Urothelium cell line (cell line): ENCODE results near the gene CLRN3.

Experiments used
- DNase-seq: peaks from one replicate; pipeline ENCODE4 v3.0.0; 2011; ENCODE audit warnings: low spot score, mixed read lengths
- FAIRE-seq: peaks from 2 replicates; lab custom pipeline; 2011; peaks lifted over from hg19 to GRCh38; lab: Jason Lieb, UNC

CLRN3 gene

DNA sequence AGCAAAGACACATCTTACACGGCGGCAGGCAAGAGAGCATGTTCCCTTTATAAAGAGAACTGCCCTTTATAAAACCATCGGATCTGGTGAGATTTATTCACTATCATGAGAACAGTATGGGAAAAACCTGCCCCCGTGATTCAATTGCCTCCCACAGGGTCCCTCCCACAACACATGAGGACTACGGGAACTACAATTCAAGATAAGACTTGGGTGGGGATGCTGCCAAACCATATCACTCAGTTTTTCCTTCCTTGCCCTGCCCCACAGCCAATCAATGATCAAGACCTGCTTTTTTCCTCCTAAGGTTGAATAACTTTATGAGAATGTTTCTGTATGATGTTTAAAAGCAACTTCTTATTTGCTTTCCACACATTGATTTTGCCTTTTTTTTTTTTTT, 11.0 kb upstream of the CLRN3 start:
- DNase-seq (no peak), FAIRE-seq (no peak)

DNA sequence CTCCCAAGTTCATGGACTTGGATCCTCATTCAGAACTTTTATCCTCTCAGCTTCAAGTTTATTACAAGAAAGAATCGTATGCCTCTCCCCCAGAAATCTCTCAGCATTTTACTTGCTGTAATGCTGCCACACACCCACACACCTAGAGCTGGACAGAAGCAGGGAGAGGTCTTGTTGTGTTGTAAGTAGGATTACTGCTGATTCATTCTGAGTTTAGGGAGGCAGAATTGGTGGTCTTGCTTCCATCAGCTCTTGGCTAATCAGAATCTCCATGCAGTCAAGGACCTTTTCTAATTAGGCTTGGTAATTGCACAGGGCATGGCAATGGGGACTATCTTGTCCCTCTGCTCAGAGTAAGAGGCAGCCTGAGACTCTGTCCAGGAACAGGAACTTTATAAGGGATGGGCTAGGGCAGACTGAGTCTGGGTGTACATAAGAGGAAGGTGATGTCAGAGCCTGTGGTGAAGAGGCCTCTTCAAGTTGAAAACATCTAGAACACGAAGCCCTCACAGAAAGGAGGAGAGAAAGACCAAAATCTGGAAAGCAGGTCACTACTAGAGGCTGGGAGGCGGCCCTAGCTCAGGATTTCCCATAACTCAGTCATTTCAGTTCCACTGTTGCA, 7.1 kb upstream of the CLRN3 start:
- FAIRE-seq (no peak), DNase-seq (no peak)

DNA sequence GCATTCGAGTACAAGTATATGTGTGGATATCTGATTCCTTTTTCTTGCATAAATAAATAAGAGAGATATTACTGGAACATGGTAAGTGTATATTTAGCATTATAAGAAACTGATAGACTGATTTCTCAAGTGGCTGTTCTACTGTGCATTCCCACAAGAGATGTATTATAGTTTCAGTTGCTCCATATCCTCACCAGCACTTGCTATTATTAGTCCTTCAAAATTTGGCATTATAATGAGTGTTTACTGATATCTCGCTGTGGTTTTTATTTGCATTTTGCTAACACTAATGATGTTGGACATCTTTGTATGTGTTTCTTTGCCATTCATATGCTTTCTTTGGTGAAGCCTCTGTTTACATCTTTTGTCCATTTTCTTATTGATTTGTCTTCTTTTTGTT, 4.4 kb upstream of the CLRN3 start:
- FAIRE-seq (no peak), DNase-seq (no peak)

DNA sequence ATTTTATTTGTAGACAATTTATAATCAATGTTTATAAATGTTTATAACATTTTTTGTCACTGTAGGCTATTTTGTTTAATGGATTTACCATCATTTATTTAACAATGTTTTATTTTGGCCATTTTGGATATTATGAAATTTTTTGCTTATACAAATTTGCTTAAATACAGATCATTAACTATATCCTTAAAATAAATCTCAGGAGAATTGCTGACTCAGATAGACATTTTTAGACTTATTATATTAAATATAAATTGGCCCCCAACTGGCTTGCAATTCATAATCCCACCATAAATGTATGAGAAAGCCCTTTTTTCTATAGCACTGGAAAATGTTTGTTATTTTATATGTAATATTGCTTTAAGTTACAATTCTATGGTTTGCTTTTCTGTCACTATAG, 3.8 kb upstream of the CLRN3 start:
- DNase-seq (no peak), FAIRE-seq (no peak)

DNA sequence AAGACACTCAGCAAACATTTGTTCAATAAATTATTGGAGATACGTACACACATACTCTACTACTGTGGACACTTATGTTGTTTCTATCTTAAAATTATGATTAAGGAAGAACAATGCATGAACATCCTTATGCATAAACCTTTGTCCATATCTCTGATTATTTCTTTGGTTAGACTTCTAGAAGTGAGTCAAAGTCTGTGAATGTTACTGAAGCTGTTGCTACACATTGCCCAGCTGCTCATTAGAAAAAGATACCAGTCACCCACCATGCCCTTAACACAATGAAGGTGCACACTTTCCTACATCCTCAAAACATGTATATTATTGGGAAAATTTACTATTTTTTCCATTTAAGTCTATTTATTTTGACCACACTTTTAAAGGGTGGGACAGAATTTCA, 1.4 kb upstream of the CLRN3 start:
- FAIRE-seq (no peak), DNase-seq (no peak)

DNA sequence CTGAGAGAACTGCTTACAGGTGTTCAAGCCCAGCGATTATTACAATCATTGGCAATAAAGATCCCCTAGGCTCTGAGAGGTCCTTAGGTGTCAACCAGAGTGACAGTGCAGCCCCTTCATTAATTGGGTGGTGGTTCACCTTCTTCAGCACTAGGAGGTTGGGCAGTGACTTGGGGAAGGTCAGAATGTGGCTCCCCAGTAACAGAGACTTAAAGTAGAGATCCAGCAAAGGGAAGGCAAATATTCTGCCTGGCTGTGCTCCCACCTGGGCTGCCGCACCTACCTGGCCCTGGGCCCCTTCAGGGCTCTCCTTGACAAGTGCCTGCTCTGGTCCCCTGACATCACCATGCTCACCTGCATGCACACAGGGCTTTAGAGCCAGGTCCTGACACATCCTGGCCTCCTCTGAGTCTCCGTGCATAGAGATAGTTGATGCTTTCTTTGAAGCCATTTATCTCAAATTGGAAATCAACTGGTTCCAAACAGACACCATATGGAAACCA, 1.9 kb downstream of the CLRN3 start:
- no peak for DNase-seq
- FAIRE-seq = no peak

DNA sequence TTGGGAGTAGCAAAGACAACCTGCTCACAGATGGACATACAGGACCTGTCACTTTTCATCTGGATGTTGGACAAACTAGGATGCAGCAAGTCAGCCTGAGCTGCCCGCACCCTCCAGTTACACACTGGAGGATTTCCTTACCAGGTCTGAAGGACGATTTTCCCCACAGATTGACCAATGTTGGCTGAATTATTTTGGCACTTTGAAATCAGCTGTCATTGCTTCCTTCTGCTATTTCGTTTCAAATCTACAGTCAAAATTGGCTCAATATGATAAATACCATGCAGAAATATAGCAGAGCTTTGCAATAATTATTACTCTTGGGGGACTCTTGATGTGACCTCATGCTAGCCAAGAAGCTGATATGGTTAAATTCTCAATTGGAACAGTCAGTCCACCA, 2.5 kb downstream of the CLRN3 start:
- no peak for DNase-seq
- no peak for FAIRE-seq

DNA sequence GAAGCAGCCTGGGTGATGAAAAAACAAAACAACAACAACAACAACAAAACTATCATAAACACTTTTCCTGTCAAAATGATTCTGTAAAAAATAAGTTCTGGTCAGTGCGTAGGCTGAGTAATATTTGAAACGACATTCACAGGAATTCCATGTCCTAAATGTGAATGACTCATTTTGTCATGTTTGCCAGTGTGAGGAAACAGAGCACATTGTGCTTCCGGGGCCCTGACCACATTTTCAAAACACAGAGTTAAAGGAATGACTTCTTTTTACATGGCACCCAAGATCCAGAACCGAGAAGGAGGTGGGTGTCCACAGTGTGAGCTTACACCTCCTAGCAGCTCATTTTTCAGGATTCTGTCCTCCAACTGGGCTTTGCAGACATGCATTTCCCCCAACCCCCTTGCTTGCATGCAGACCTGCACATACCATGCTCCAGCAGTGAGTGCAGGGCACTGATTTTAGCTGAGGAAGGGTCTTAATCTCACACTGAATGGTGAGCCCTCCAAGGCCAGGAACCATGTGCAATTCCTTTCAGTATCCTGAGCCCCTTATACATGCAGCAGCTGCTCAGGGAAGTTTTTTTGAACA, 3.0 kb downstream of the CLRN3 start:
- no peak for FAIRE-seq
- DNase-seq = peak; percentile 53

DNA sequence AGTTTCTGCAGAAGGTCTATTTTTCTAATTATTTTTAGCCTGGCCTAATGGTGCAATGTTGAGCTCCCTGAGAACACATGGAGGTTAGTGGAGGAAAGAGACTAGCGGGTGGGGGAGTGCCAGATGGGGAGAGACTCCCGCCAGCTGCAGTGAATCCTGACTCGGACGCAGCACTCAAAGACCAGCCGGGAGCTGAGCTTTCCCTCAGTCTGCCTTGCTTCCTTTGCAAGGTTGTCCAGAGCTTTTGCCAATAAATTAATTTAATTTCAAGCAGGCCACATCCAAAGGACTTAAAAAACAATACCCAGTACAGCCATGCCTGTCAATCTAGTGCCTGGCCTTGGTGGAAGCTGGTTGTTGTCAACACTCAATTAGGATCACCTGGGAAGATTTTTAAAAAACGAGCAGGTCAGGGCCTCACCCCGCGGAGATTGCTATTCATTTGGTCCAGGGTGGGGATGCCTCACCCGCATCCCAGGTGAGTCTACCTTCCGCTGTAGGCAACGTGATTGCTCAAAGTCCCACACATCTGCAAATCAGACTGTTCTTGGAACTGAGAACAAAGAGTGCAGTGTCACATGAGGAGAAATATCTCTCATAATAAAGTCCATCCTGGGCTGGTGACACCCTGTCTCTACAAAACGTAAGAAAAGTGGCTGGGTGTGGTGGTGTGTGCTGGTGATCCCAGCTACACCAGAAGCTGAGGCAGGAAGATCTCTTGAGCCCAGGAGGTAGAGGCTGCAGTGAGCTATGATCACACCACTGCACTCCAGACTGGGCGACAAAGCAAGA, 4.0 kb downstream of the CLRN3 start:
- FAIRE-seq (no peak), DNase-seq (no peak)

DNA sequence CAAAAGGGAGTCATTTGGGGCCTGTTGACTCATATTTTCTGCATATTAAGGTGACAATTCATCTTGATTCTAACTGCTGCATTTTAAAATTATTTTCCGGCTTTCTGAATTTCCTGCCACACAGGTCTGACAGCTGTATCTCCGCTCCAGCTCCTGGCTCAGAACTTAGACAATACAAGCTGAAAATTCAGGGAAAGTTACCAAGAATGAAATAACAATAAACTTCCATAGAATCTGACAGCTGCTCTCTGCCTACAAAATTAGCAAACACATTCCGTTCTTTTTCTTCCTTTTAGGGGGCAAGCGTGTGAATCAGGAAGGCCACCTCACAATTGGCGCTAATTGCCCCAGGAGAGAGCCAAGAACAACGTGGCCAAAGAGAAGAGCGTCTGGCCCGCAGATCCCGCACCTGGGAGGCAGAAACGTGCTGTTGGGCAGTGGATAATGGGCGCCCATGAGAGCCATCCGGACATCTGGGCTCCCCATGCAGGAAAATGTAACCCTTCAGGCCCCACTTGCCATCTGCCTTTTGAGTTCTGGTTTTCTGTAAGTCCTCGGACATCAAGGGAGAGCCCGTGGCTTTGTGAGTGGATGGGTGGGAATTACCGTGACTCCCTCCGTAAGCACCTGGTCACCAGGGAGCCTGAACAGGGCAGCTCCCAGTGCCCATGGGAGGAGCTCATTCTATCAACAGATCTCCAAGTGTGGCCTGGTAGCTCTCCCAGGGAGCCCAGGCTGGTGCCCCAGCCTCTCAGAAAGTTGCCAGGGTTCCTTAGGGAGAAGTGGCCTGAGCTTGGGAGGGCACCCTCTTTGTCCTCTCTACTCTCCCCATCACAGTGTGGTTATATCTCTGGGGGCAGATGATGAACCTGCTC, 5.0 kb downstream of the CLRN3 start:
- DNase-seq = no peak

DNA sequence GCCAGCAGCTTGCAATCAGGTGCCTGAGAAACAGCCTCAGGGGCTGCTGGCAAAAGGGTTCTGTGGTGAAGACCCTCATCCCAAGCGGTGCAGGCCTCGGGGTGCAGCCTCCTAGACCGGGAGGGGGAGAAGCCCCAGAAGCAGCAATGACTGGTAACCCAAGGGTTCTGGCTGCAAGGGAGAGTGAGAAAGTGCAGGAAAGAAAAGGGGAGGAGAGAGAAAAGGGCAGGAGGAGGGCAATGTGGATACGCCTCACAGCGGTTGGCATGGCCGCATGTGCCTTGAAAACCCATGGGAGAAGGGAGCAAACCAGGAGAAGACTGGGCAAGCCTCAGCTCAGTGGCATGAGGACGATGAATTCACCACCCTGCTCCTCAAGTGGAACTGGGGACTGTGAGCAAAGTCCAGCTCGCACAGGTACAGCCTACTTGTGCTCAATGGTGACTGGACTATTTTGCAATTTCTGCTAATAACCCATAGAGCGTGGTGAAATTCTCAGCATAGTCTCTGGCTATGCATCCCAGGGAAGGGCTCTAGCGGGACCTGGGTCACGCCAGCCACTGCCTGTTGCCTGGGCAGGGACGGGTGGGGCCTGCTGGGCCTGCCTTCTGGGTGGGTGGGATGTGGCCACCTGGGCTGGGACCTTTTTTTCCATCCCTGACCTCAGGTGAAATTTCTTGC, 6.2 kb downstream of the CLRN3 start:
- FAIRE-seq (no peak), DNase-seq (no peak)

More for the DNA sequence above, 5.0 kb downstream of the CLRN3 start:
- FAIRE-seq = no peak

DNA sequence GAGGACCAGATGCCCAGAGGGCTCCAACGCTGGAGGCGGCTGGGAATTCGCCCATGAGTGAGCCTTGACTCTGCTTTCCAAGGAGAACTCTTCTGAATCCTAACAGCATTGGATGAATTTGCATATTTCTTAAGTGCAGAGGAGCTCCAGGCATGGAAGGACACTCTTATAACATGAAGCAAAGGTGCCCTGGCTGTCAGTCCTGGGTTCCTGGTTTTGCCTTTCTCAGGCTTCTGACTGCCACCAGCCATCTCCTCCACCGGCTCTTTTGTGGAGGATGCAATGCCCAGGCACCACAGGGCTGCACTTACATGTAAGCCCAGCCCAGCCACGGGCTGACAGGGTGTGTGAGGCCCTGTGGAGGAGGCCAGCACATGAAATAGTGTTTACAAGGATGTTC, 8.2 kb downstream of the CLRN3 start:
- DNase-seq (no peak), FAIRE-seq (no peak)

DNA sequence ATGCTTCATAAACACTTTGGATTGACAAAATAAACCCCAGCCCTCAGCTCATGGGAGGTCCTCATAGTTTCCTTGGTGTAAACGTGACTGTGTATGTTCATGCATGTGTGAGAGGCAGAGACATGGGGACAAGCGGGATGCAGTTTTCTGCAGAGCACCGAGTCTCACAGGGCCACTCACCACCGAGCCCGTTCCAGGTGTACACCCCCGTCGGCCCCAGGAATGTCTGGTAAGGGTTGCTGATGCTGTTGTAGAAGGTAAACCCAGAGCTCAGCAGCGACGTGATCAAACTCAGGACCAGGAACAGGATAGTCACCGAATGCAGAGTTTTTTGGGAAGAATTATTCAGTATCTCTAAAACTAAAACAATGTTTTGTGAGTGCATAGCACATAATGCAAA, 9.2 kb downstream of the CLRN3 start:
- no peak for FAIRE-seq
- no peak for DNase-seq

DNA sequence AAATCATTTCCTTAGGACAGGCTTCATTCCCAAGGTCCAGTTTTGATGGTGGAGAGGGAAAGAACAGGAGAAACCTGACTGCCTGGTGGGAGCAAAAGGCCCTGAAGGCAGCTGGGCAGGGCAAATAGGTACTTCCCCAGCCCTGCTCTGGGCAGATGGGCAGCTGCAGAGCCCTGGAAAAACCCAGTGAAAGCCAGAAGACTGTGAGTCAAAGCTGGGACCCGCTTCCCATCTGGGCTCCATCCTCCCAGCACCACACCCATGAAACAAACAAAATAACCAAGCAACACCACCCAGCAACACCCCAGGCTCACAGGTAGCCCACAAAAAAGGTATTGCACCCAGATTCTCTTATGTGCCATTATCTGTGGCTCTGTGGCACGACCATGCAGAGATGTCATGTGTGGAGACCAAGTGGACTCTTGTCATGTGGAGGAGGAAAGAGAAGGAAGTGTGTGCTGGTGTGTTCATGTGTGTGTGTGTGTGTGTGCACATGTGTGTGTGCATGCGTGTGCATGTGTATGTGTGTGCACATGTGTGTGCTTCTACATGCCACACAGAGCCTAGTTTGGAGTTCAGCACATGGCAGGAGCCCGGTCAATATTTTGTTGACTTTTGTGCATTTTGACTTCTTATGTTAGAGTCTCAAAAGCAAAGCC, 9.8 kb downstream of the CLRN3 start:
- no peak for DNase-seq
- no peak for FAIRE-seq

DNA sequence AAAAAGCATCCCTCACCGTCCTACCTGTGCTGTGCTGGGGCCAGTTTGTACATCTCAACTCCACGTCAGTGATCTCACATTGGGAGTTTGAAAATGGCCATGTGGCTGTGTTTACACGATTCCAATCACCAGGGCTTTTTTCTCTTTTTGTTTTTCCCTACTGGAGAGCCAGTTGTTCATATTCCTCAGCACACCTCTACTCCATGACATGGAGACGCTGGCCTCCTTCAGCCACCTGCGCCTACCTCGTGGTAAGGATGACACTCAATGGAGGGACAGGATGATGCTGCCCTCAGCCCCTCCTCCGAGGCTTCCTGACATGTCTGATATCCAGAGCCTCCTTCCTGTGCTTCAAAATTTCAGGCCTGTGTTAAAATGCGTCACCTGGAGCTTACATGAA, 10.3 kb downstream of the CLRN3 start:
- DNase-seq (no peak), FAIRE-seq (no peak)

DNA sequence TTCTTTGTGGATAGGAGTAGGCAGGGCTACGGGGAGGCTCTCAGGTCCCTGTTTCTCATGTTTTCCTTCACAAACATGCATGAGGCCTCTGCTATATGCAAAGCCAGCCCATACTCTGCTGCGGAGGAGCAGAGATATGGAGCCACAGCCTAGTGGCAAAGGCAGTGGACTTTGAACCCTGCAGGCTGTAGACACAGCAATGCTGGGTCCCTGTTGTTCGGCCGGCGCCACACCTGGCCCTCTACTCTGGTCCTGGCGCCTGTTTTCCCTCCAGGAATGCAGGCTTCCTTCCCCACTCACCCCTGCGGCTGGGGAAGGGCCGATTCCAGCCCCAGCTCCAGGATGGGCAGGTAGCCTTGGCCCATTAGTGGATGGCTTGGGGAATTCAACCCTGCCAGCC, 11.5 kb downstream of the CLRN3 start:
- DNase-seq (no peak), FAIRE-seq (no peak)

DNA sequence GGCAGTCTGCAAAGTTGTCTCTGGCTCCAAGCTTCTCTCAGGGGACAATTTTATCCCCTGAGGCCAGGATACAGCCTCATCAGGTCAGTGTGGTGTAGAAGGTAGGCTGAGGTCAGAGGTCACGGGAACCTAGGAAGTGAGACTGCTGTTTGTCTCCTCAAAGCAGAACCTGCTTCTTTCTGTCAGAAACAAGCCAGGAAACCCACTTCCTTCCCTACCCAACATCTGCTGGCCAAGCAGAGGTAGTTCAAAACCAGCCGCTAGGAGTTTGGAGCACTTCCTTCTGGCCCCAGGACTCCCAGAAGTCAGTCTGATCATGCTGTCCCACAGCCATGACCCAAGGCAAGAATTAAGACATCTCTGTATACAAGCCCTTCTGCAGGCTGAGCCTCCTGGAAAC, 12.2 kb downstream of the CLRN3 start:
- FAIRE-seq (no peak), DNase-seq (no peak)

DNA sequence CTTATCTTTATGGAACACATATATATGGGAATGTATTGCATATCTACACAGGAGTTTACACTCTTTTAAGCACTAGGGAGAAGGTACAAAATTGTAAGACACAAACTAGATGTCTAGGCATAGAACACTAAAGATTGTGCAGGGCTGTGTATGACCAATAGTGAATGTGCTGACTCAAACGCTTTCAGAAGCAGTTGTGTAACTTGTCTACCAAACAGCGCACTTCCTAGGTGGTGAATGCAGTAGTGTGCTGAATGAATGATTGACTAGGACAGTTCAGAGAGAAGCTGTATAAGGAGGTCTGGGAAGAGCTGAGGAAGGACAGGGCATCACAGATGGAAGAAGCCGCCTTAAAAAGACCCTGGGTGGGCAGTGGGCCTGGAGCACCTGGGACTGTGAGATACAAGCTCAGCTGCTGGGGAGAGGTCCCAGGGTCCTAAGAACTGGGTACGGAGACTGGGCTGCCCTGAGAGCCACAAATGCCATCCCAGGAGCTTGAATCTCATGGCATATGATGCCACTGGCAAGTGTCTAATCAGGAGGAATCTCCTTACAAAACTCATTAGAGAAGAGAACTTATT, 14.2 kb downstream of the CLRN3 start:
- no peak for DNase-seq
- no peak for FAIRE-seq

DNA sequence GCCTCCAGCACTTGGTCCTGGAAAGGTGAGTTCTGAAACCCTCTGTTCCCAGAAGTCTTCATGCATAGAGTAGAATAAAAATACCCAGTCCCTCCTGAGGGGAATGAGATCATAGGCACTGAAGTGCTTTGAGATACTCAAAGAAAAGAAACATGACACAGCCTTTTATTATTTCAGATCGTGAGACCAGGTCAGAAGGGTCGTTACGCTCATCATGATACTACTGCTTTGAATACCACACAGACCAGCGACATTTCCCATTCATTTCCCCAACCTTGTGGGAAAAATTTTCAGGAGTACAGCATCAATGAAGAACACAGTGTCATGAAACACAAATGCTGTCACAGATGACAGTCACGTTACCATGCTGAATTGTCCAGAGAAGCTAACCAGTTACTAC, 15.0 kb downstream of the CLRN3 start:
- FAIRE-seq (no peak), DNase-seq (no peak)

DNA sequence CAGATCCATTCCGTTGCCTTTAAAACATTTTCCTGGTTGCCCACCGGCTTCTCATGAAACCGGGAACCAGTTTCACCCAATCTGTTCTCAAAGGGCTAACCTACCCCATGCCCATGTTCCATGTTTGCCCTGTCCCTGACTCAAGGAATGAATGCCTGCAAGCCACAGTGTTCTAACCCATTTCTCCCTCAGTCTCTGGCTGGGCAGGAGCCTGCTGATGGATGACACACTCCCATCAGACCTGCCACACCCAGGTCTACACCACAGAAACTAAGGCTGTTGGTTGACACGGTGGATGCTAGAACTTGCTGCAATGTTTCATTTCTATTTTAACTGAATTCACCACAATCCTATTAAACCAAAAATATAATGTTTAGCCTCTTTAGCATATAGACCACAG, 15.6 kb downstream of the CLRN3 start:
- FAIRE-seq = no peak
- DNase-seq = no peak
